ENCODE results near the gene NEDD9.

The NEDD9 gene

GRCh38 chr6:11218538-11219399 is 13.7 kb downstream of the NEDD9 start:
- DNase-seq (ENCODE audit: low read depth in 2 of 2), result no peak

GRCh38 chr6:11218102-11218442 is 14.4 kb downstream of the NEDD9 start:
- DNase-seq (ENCODE audit: low read depth in 2 of 2), result no peak

- DNase-seq (ENCODE audit: low read depth in 2 of 2), result no peak
These were observed 14.9 kb downstream of the NEDD9 start for GRCh38 chr6:11217360-11218101.

GRCh38 chr6:11215773-11216172 is 16.7 kb downstream of the NEDD9 start:
- no peak for DNase-seq (ENCODE audit: low read depth in 2 of 2)

- DNase-seq (ENCODE audit: low read depth in 2 of 2), result no peak
These were observed 17.6 kb downstream of the NEDD9 start for GRCh38 chr6:11214901-11215300.

GRCh38 chr6:11214084-11214833 is 18.2 kb downstream of the NEDD9 start:
- no peak for DNase-seq (ENCODE audit: low read depth in 2 of 2)

- DNase-seq (ENCODE audit: low read depth in 2 of 2), result no peak
These were observed 18.9 kb downstream of the NEDD9 start for GRCh38 chr6:11213422-11214021.

GRCh38 chr6:11212664-11213063 is 19.8 kb downstream of the NEDD9 start:
- no peak for DNase-seq (ENCODE audit: low read depth in 2 of 2)

GRCh38 chr6:11211254-11211653 is 21.2 kb downstream of the NEDD9 start:
- no peak for DNase-seq (ENCODE audit: low read depth in 2 of 2)

GRCh38 chr6:11210386-11211138 is 21.9 kb downstream of the NEDD9 start:
- no peak for DNase-seq (ENCODE audit: low read depth in 2 of 2)

- DNase-seq (ENCODE audit: low read depth in 2 of 2), result no peak
These were observed 22.6 kb downstream of the NEDD9 start for GRCh38 chr6:11209906-11210305.

GRCh38 chr6:11209369-11209768 is 23.1 kb downstream of the NEDD9 start:
- no peak for DNase-seq (ENCODE audit: low read depth in 2 of 2)

GRCh38 chr6:11208854-11209253 is 23.6 kb downstream of the NEDD9 start:
- no peak for DNase-seq (ENCODE audit: low read depth in 2 of 2)

GRCh38 chr6:11208267-11208666 is 24.2 kb downstream of the NEDD9 start:
- DNase-seq (ENCODE audit: low read depth in 2 of 2), result no peak

- no peak for DNase-seq (ENCODE audit: low read depth in 2 of 2)
These were observed 25.1 kb downstream of the NEDD9 start for GRCh38 chr6:11207199-11207968.

- no peak for DNase-seq (ENCODE audit: low read depth in 2 of 2)
These were observed 25.9 kb downstream of the NEDD9 start for GRCh38 chr6:11206576-11206975.

- no peak for DNase-seq (ENCODE audit: low read depth in 2 of 2)
These were observed 27.6 kb downstream of the NEDD9 start for GRCh38 chr6:11204794-11205366.

- DNase-seq (ENCODE audit: low read depth in 2 of 2), result no peak
These were observed 28.5 kb downstream of the NEDD9 start for GRCh38 chr6:11204005-11204399.

- no peak for DNase-seq (ENCODE audit: low read depth in 2 of 2)
These were observed 29.0 kb downstream of the NEDD9 start for GRCh38 chr6:11203306-11204004.

Measured in stimulated activated CD4-positive, alpha-beta T cell treated with anti-CD3 and anti-CD28 coated beads, Interleukin-1b, Interleukin-23, amount 100 ng/mL, for 4 hours (primary cell).